Spleen (tissue), 11 donors: Measurements from ENCODE around the gene NPEPL1. TPM values are rescaled to one million over a fixed set of nuclear protein-coding genes. Genes with fewer than 3 reads are reported as not detected.

ENCODE experiments used
- DNase-seq: peaks from one replicate; pipeline ENCODE4 v3.0.0-alpha.2; 2020
- H3K27ac ChIP-seq, 8 donors: fragments of 200-600 bp; sonication (generic) in 7 of 8; 1 replicate in 4 of 8; 2 replicates in 4 of 8; pipeline versions ENCODE4 v1.5.0 to v1.8.0; 2016 to 2021; ENCODE audit warnings: inconsistent platforms in 4 of 8, mild to moderate bottlenecking in 4 of 8, moderate library complexity in 1 of 8
- H3K27me3 ChIP-seq, 7 donors: fragments of 200-600 bp; sonication (generic) in 6 of 7; replicated peaks in 1 of 7; 1 replicate in 4 of 7; 2 replicates in 3 of 7; pipeline versions ENCODE4 v1.5.0 to v1.8.0; 2016 to 2021; ENCODE audit warnings: inconsistent platforms in 3 of 7, mild to moderate bottlenecking in 1 of 7
- H3K36me3 ChIP-seq, 6 donors: fragments of 200-600 bp; sonication (generic) in 5 of 6; 1 replicate in 4 of 6; 2 replicates in 2 of 6; pipeline versions ENCODE4 v1.5.0 to v1.8.0; 2016 to 2021; ENCODE audit warnings: inconsistent platforms in 2 of 6
- H3K4me1 ChIP-seq, 6 donors: fragments of 200-600 bp; sonication (generic) in 5 of 6; 1 replicate in 3 of 6; 2 replicates in 3 of 6; pipeline versions ENCODE4 v1.5.0 to v1.8.0; 2016 to 2021; ENCODE audit warnings: inconsistent platforms in 3 of 6
- H3K4me3 ChIP-seq, 8 donors: fragments of 200-600 bp; sonication (generic) in 7 of 8; 1 replicate in 4 of 8; 2 replicates in 4 of 8; pipeline versions ENCODE4 v1.5.0 to v1.8.0; 2016 to 2021; ENCODE audit warnings: inconsistent platforms in 4 of 8, mild to moderate bottlenecking in 4 of 8, moderate library complexity in 2 of 8
- H3K9me3 ChIP-seq, 8 donors: fragments of 200-600 bp; sonication (generic) in 7 of 8; 1 replicate in 4 of 8; 2 replicates in 4 of 8; pipeline versions ENCODE4 v1.5.0 to v1.8.0; 2016 to 2021; ENCODE audit warnings: inconsistent platforms in 4 of 8
- CTCF ChIP-seq, 11 experiments: fragments of 200-600 bp in 7 of 11; fragments of 450-650 bp in 4 of 11; sonication (generic) in 4 of 11; IDR thresholded peaks in 8 of 11; conservative IDR thresholded peaks in 3 of 11; 1 replicate in 7 of 11; 2 replicates in 4 of 11; pipeline versions ENCODE4 v1.4.0 to v1.8.0; 2016 to 2021; ENCODE audit warnings: antibody characterized with exemption in 11 of 11, inconsistent platforms in 4 of 11, mild to moderate bottlenecking in 1 of 11
- POLR2A ChIP-seq, 3 donors: fragments of 450-650 bp; IDR thresholded peaks; one replicate each; pipeline ENCODE4 v1.5.1; 2017; ENCODE audit warnings: antibody characterized with exemption in 3 of 3, mild to moderate bottlenecking in 1 of 3
- POLR2AphosphoS5 ChIP-seq, 3 donors: sonication (generic); formaldehyde crosslinking; IDR thresholded peaks; one replicate each; pipeline ENCODE4 v1.5.1; 2017; ENCODE audit warnings: antibody characterized with exemption in 3 of 3
- WGBS, 5 donors: extraction: QIAGEN DNeasy Blood & Tissue Kit in 3 of 5; methylation state at CpG; one replicate each; pipeline versions ENCODE4 v1.1.5 to v1.1.7; 2013 to 2018; 5-methylcytosine and 5-hydroxymethylcytosine counted together
- intact Hi-C: fragments of 100-400 bp; cut with DNase I; formaldehyde crosslinking; loops from one replicate; pipeline ENCODE4 v1.15.0; 2023; ENCODE audit warnings: low total_unique reads
- polyA plus RNA-seq, 3 donors: library from polyadenylated mRNA; stranded (reverse); fragments of 200-250 nt; gene quantifications; one replicate each; pipeline ENCODE4 v1.2.1, GENCODE V29; 2013
- total RNA-seq, 7 donors: library from RNA; depleted of rRNA in 3 of 7; stranded (reverse); fragments of >200 nt in 3 of 7; fragmentation: NEBNext Ultra II Directional in 4 of 7; extraction: Animal tissue kit (Norgen Biotek cat#: 25700) in 4 of 7; gene quantifications; one replicate each; pipeline versions ENCODE4 v1.1.0 to v1.2.1, GENCODE V29; 2016 to 2021
- donor health status: healthy with polysubstance abuse.
- donor health status: DM: no; HTN: no; CAD: no; lungs with moderate emphysema.
- donor health status: DM: no; HTN: no; CAD: no.
- donor health status: Bipolar disorder and iron deficiency.
- donor health status: healthy.
- donor health status: DM: no; HTN: no; CAD: no.
- donor health status: DM: yes; HTN: yes; CAD: no.

Gene NPEPL1
- total and polyA plus RNA-seq, 10 donors, result 19.3 to 61.7 (median 56.2) TPM

- TF ChIP-seq POLR2AphosphoS5 (IDR thresholded peaks at IDR 0.05), result no peak
- H3K4me3 ChIP-seq, result no peak overlapping the region
- intact Hi-C loops, result no loop called here
- H3K36me3 ChIP-seq, result peaks cover 0 to 82% (median 14%) of the 10 kb centered on the region in 6 donors
- no peaks in the 10 kb centered on the region for H3K9me3 ChIP-seq
- peak; percentile 54 for DNase-seq
- H3K27me3 ChIP-seq, result no peaks in the 10 kb centered on the region
- no peak overlapping the region for H3K27ac ChIP-seq
- H3K4me1 ChIP-seq, result no peaks in the 10 kb centered on the region
- WGBS, 5 donors, result 82 to 90% (median 86%) methylated on average over 14 to 17 of the region's 17 CpGs
Observed at GRCh38 chr20:58710481-58711265, 18.1 kb downstream of the NPEPL1 start.

GRCh38 chr20:58711266-58712051 is 18.9 kb downstream of the NPEPL1 start:
- no peak overlapping the region for H3K27ac ChIP-seq
- no peaks in the 10 kb centered on the region for H3K27me3 ChIP-seq
- TF ChIP-seq CTCF (IDR thresholded peaks at IDR 0.05 in 8 of 11, conservative IDR thresholded peaks at IDR 0.05 in 3 of 11), result no peak
- TF ChIP-seq POLR2AphosphoS5 (IDR thresholded peaks at IDR 0.05), result no peak
- no peak for TF ChIP-seq POLR2A (IDR thresholded peaks at IDR 0.05)
- peaks cover 0 to 82% (median 20%) of the 10 kb centered on the region in 6 donors for H3K36me3 ChIP-seq
- intact Hi-C loops, result no loop called here
- DNase-seq, result no peak
- H3K4me3 ChIP-seq, result no peak overlapping the region
- H3K9me3 ChIP-seq, result no peaks in the 10 kb centered on the region
- 87 to 94% (median 93%) methylated on average over 9 to 21 of the region's 21 CpGs for WGBS, 5 donors
- H3K4me1 ChIP-seq, result no peaks in the 10 kb centered on the region

GRCh38 chr20:58712151-58712791 is 19.7 kb downstream of the NPEPL1 start:
- H3K36me3 ChIP-seq, result peaks cover 0 to 81% (median 19%) of the 10 kb centered on the region in 6 donors
- H3K27ac ChIP-seq, result no peak overlapping the region
- H3K4me1 ChIP-seq, result no peaks in the 10 kb centered on the region
- TF ChIP-seq POLR2AphosphoS5 (IDR thresholded peaks at IDR 0.05) (peak in 1 of 3 donors; percentile 33), CTCF (IDR thresholded peaks at IDR 0.05 in 8 of 11, conservative IDR thresholded peaks at IDR 0.05 in 3 of 11) (no peak)
- no peak for DNase-seq
- intact Hi-C loops, result no loop called here
- H3K4me3 ChIP-seq, result no peak overlapping the region
- no peaks in the 10 kb centered on the region for H3K9me3 ChIP-seq
- WGBS, 5 donors, result 71 to 86% (median 83%) methylated on average over 10 to 19 of the region's 19 CpGs
- H3K27me3 ChIP-seq, result no peaks in the 10 kb centered on the region

- peaks cover 0 to 73% (median 16%) of the 10 kb centered on the region in 6 donors for H3K36me3 ChIP-seq
- no peak for TF ChIP-seq CTCF (IDR thresholded peaks at IDR 0.05 in 8 of 11, conservative IDR thresholded peaks at IDR 0.05 in 3 of 11)
- peak in 2 of 3 donors; percentile 11 to 24 for TF ChIP-seq POLR2AphosphoS5 (IDR thresholded peaks at IDR 0.05)
- TF ChIP-seq POLR2A (IDR thresholded peaks at IDR 0.05), result no peak
- no peaks in the 10 kb centered on the region for H3K4me1 ChIP-seq
- no peaks in the 10 kb centered on the region for H3K27me3 ChIP-seq
- no peaks in the 10 kb centered on the region for H3K9me3 ChIP-seq
- DNase-seq, result peak; percentile 65
- H3K4me3 ChIP-seq, result no peak overlapping the region
- intact Hi-C loops, result no loop called here
- WGBS, 5 donors, result 89 to 94% (median 93%) methylated on average over 22 to 24 of the region's 24 CpGs
- H3K27ac ChIP-seq, result no peak overlapping the region
Observed at GRCh38 chr20:58712806-58713731, 20.5 kb downstream of the NPEPL1 start.
